OCI-LY7 (cell line): Measurements from ENCODE around the gene MUC4.

Experiments used
- EZH2phosphoT487 ChIP-seq: fragments of 200-600 bp; sonication (generic); IDR thresholded peaks from 2 replicates; pipeline ENCODE4 v1.6.1; 2018; ENCODE audit warnings: low read depth, borderline replicate concordance, mild to moderate bottlenecking, mixed run types, antibody characterized with exemption, low read length, moderate library complexity, mixed read lengths
- TF ChIP-seq, protein P1 (sequence below): fragments of 200-600 bp; sonication (generic); conservative IDR thresholded peaks from 2 replicates; pipeline ENCODE4 v1.5.1; 2014; ENCODE audit warnings: mild to moderate bottlenecking, antibody characterized with exemption, low read length, moderate library complexity, mixed read lengths

DNA sequence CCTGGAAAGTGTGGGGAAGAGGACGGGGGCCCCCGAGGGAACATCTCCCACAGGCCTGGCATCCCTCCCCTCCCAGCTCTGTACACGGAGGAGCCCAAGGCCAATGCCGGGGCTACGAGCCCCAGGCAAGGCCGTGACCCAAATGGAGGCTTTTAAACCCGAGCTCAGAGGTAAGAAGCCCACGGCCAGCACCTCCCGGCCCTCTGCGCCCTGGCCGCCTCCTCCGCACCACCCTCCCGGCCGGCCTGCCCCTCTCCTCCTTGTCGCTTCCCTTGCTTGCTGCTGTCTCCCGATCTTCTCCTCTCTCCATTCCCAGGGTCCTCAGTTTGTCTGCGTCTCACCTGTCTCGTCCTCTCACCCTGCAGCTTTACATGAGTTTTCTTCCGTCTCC is 1.3 kb downstream of the MUC4 start:
- TF ChIP-seq, protein P1, sequence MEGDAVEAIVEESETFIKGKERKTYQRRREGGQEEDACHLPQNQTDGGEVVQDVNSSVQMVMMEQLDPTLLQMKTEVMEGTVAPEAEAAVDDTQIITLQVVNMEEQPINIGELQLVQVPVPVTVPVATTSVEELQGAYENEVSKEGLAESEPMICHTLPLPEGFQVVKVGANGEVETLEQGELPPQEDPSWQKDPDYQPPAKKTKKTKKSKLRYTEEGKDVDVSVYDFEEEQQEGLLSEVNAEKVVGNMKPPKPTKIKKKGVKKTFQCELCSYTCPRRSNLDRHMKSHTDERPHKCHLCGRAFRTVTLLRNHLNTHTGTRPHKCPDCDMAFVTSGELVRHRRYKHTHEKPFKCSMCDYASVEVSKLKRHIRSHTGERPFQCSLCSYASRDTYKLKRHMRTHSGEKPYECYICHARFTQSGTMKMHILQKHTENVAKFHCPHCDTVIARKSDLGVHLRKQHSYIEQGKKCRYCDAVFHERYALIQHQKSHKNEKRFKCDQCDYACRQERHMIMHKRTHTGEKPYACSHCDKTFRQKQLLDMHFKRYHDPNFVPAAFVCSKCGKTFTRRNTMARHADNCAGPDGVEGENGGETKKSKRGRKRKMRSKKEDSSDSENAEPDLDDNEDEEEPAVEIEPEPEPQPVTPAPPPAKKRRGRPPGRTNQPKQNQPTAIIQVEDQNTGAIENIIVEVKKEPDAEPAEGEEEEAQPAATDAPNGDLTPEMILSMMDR: no peak
- TF ChIP-seq EZH2phosphoT487: no peak
